GM12878 (cell line): ENCODE results near the gene GMCL2. TPM values are rescaled to one million over a fixed set of nuclear protein-coding genes. Genes with fewer than 3 reads are reported as not detected.

Experiments used
- ATAC-seq: fragments of 200-7000 bp; cut with Tn5 transposase; 3 replicates; pipeline ENCODE4 v1.9.1; 2020; ENCODE audit warnings: mild to moderate bottlenecking, moderate library complexity
- BruUV-seq: library from RNA; stranded (reverse); fragments of 400-500 nt; replicated peaks from 2 replicates; lab custom pipeline; 2021; lab: Mats Ljungman, UMichigan
- CTCF ChIA-PET: fragments of 300-600 bp; sonication (Branson Sonifier 250); formaldehyde crosslinking; extraction: SDS; loops from one replicate; lab custom pipeline; 2021; ENCODE audit warnings: inconsistent platforms; lab: Yijun Ruan, JAX
- POLR2A ChIA-PET: fragments of 350-600 bp; formaldehyde crosslinking; extraction: SDS; loops from one replicate; lab custom pipeline; 2021; ENCODE audit warnings: inconsistent platforms; lab: Charles Lee
- RAD21 ChIA-PET: fragments of 300-600 bp; sonication (Branson Sonifier 250); formaldehyde crosslinking; loops from one replicate; lab custom pipeline; 2023; ENCODE audit warnings: antibody characterized with exemption; ENCODE audit not compliant: unreplicated experiment; lab: Charles Lee
- SMC1A ChIA-PET: fragments of 300-600 bp; sonication (Branson Sonifier 250); formaldehyde crosslinking; loops from one replicate; lab custom pipeline; 2023; ENCODE audit not compliant: unreplicated experiment, uncharacterized antibody; lab: Charles Lee
- DNase-seq: peaks from one replicate; pipeline ENCODE4 v3.0.0-alpha.2; 2011; ENCODE audit warnings: low read depth, low spot score
- FAIRE-seq: peaks from 3 replicates; lab custom pipeline; 2011; peaks lifted over from hg19 to GRCh38; lab: Jason Lieb, UNC
- H2AFZ ChIP-seq: 2 replicates; pipeline ENCODE4 v1.6.0; 2011; ENCODE audit warnings: low read depth, low read length, control low read depth; ENCODE audit not compliant: control insufficient read depth
- H3K27ac ChIP-seq: 2 replicates; pipeline ENCODE4 v1.5.1; 2011; ENCODE audit warnings: control low read depth; ENCODE audit not compliant: control insufficient read depth, insufficient read depth
- H3K27me3 ChIP-seq, 2 experiments: replicated peaks in 1 of 2; 2 replicates each; pipeline versions ENCODE4 v1.6.0 to v1.6.1; 2011; ENCODE audit warnings: low read length in 1 of 2; ENCODE audit not compliant: control insufficient read depth in 2 of 2, insufficient read depth in 2 of 2
- H3K36me3 ChIP-seq, 2 experiments: 2 replicates each; pipeline ENCODE4 v1.5.1; 2011; ENCODE audit warnings: low read length in 1 of 2; ENCODE audit not compliant: control insufficient read depth in 2 of 2, insufficient read depth in 2 of 2
- H3K4me1 ChIP-seq: 2 replicates; pipeline ENCODE4 v1.6.1; 2011; ENCODE audit warnings: mild to moderate bottlenecking, low read length, moderate library complexity, mixed read lengths; ENCODE audit not compliant: control insufficient read depth, insufficient read depth
- H3K4me2 ChIP-seq: 2 replicates; pipeline ENCODE4 v1.6.0; 2011; ENCODE audit warnings: control low read depth; ENCODE audit not compliant: control insufficient read depth, insufficient read depth
- H3K4me3 ChIP-seq: fragments of 200-600 bp; sonication (generic); 2 replicates; pipeline ENCODE4 v1.5.1; 2016
- H3K79me2 ChIP-seq: 2 replicates; pipeline ENCODE4 v1.6.0; 2011; ENCODE audit warnings: low read length; ENCODE audit not compliant: control insufficient read depth, insufficient read depth
- H3K9ac ChIP-seq: 2 replicates; pipeline ENCODE4 v1.8.0; 2011; ENCODE audit warnings: low read length, control low read depth, mixed read lengths; ENCODE audit not compliant: control insufficient read depth, insufficient read depth
- H3K9me3 ChIP-seq: replicated peaks from 3 replicates; pipeline ENCODE4 v1.5.1; 2011; ENCODE audit warnings: mild to moderate bottlenecking, low read length; ENCODE audit not compliant: control insufficient read depth, insufficient read depth
- H4K20me1 ChIP-seq: 2 replicates; pipeline ENCODE4 v1.6.0; 2011; ENCODE audit not compliant: control insufficient read depth, insufficient read depth
- BCL11A ChIP-seq: IDR thresholded peaks from 2 replicates; pipeline ENCODE4 v1.6.1; 2011; ENCODE audit warnings: low read depth, low read length
- CBX3 ChIP-seq: fragments of 200-600 bp; sonication (generic); IDR thresholded peaks from 2 replicates; pipeline ENCODE4 v1.6.1; 2016; ENCODE audit warnings: low read depth, borderline replicate concordance
- FOXM1 ChIP-seq: IDR thresholded peaks from 2 replicates; pipeline ENCODE4 v1.6.1; 2012; ENCODE audit warnings: low read depth, mild to moderate bottlenecking, inconsistent platforms, low read length, moderate library complexity
- GATAD2B ChIP-seq: fragments of 450-650 bp; conservative IDR thresholded peaks from 2 replicates; pipeline ENCODE4 v1.6.1; 2017; ENCODE audit warnings: low read depth, mild to moderate bottlenecking, moderate library complexity
- HCFC1 ChIP-seq: fragments of 150-350 bp; IDR thresholded peaks from 2 replicates; pipeline ENCODE4 v1.6.1; 2014; ENCODE audit warnings: low read length
- IRF4 ChIP-seq: IDR thresholded peaks from 2 replicates; pipeline ENCODE4 v1.6.1; 2011; ENCODE audit warnings: low read depth, low read length
- LARP7 ChIP-seq: fragments of 450-650 bp; IDR thresholded peaks from 2 replicates; pipeline ENCODE4 v1.6.1; 2017; ENCODE audit warnings: mild to moderate bottlenecking
- POLR2A ChIP-seq: IDR thresholded peaks from 2 replicates; pipeline ENCODE4 v1.6.1; 2011; ENCODE audit warnings: low read depth, mild to moderate bottlenecking, low read length
- SIN3A ChIP-seq: IDR thresholded peaks from 2 replicates; pipeline ENCODE4 v1.6.1; 2012; ENCODE audit warnings: low read depth, low read length, improper control_type of control experiment
- SP1 ChIP-seq: IDR thresholded peaks from one replicate; pipeline ENCODE4 v1.6.1; 2011; ENCODE audit warnings: low read depth, low read length
- SREBF2 ChIP-seq: IDR thresholded peaks from 2 replicates; pipeline ENCODE4 v1.6.1; 2012; ENCODE audit warnings: mild to moderate bottlenecking, low read length
- SRF ChIP-seq, 2 experiments: IDR thresholded peaks; 2 replicates each; pipeline ENCODE4 v1.6.1; 2011; ENCODE audit warnings: low read depth in 2 of 2, low read length in 2 of 2, mild to moderate bottlenecking in 1 of 2, moderate library complexity in 1 of 2
- ZBTB4 ChIP-seq: fragments of 450-650 bp; formaldehyde crosslinking; IDR thresholded peaks from 2 replicates; pipeline ENCODE4 v1.4.0; 2022; ENCODE audit warnings: mild to moderate bottlenecking, moderate library complexity
- WGBS: methylation state at CpG from one replicate; pipeline ENCODE4 v1.1.6; 2016; ENCODE audit warnings: low lambda C conversion rate; ENCODE audit not compliant: insufficient replicate concordance, insufficient coverage; ENCODE audit errors: missing lambda C conversion rate; 5-methylcytosine and 5-hydroxymethylcytosine counted together
- in situ Hi-C: fragments of 300-500 bp; cut with MboI; formaldehyde crosslinking; loops from 9 replicates; pipeline ENCODE4 v1.14.3; 2018; ENCODE audit warnings: mixed read lengths
- intact Hi-C: fragments of 100-400 bp; cut with micrococcal nuclease; formaldehyde crosslinking; loops from one replicate; pipeline ENCODE4 v1.14.2; 2022; ENCODE audit not compliant: unreplicated experiment
- polyA plus RNA-seq, 11 experiments: library from polyadenylated mRNA; depleted of rRNA in 4 of 11; unstranded in 6 of 11; stranded (reverse) in 5 of 11; fragments of >200 nt; fragmentation: Nextera tagmentation in 4 of 11; fragmentation: Illumina TruSeq in 1 of 11; extraction: Ambion mirVana in 4 of 11; extraction: Trizol in 1 of 11; gene quantifications; 1 replicate in 1 of 11; 2 replicates in 10 of 11; pipeline versions ENCODE4 v1.2.1 to v1.2.3, GENCODE V29; 2011 to 2016; ENCODE audit warnings: inconsistent platforms in 2 of 11, missing spikeins in 2 of 11, low read depth in 1 of 11
- total RNA-seq, 4 experiments: library from RNA; depleted of rRNA in 3 of 4; stranded (reverse); fragments of >200 nt in 3 of 4; fragmentation: Illumina TruSeq in 1 of 4; extraction: Trizol in 1 of 4; gene quantifications; 2 replicates each; pipeline versions ENCODE4 v1.2.1 to v1.2.3, GENCODE V29; 2013 to 2021
- TF ChIP-seq, protein P1 (sequence below): fragments of 450-650 bp; IDR thresholded peaks from 2 replicates; pipeline ENCODE4 v1.6.1; 2016; ENCODE audit warnings: mild to moderate bottlenecking
- TF ChIP-seq, protein P2 (sequence below): IDR thresholded peaks from 2 replicates; pipeline ENCODE4 v1.6.1; 2012; ENCODE audit warnings: low read depth, low read length, improper control_type of control experiment
- TF ChIP-seq, protein P3 (sequence below): IDR thresholded peaks from 2 replicates; pipeline ENCODE4 v1.6.1; 2011; ENCODE audit warnings: low read depth, mild to moderate bottlenecking, low read length, moderate library complexity, borderline replicate concordance; ENCODE audit errors: extremely low read depth
- TF ChIP-seq, protein P4 (sequence below): IDR thresholded peaks from 2 replicates; pipeline ENCODE4 v1.6.1; 2012; ENCODE audit warnings: low read length, inconsistent platforms

The GMCL2 gene
- total and polyA plus RNA-seq, 10 of the 15 experiments (the other 5 are each of a cell fraction or from before 2014, with no cell fraction given) = 0.07 TPM; not detected in 9

GRCh38 chr5:178163772-178164735 lies 23.1 kb downstream of the GMCL2 start:
- RAD21 ChIA-PET = interaction anchor here (3.0 kb wide), 1 partner anchor 88 kb away, joined by 18 read pairs; no protein-coding TSS in a partner anchor
- no peaks in the 10 kb centered on the region for H3K27me3 ChIP-seq
- no TSS peak for BruUV-seq
- peak overlapping the region; percentile 88 for H3K4me2 ChIP-seq
- no peaks in the 10 kb centered on the region for H3K36me3 ChIP-seq
- POLR2A ChIA-PET = no interaction called here
- intact Hi-C loops = loop anchor here (1.0 kb wide), 1 partner anchor 88 kb away; no protein-coding TSS in a partner anchor
- no peaks in the 10 kb centered on the region for H3K79me2 ChIP-seq
- no peak overlapping the region for H3K9ac ChIP-seq
- no peak overlapping the region for H3K27ac ChIP-seq
- 15% methylated on average over 30 of the region's 33 CpGs for WGBS
- in situ Hi-C loops = loop anchor here (10.0 kb wide), 1 partner anchor 559 kb away; the partner anchor contains the start of gene B4GALT7
- no peaks in the 10 kb centered on the region for H3K4me1 ChIP-seq
- peak; percentile 95 for FAIRE-seq
- H2AFZ ChIP-seq = peak overlapping the region; percentile 42; the same call in 1 of the 2 replicates
- SMC1A ChIA-PET = interaction anchor here (2.4 to 2.6 kb wide), 2 partner anchors 86 to 89 kb away, joined by 10 to 11 read pairs; no protein-coding TSS in a partner anchor
- H3K4me3 ChIP-seq = no peak overlapping the region
- CTCF ChIA-PET = interaction anchor here (0.7 to 4.0 kb wide), 4 partner anchors 9 to 88 kb away, joined by 3 to 35 read pairs (median 3); no protein-coding TSS in a partner anchor
- DNase-seq = peak; percentile 34
- peak; percentile 98 for ATAC-seq
- no peaks in the 10 kb centered on the region for H4K20me1 ChIP-seq
- no peaks in the 10 kb centered on the region for H3K9me3 ChIP-seq
- TF ChIP-seq ZBTB4 (CRISPR knock-in tag) = no peak
- TF ChIP-seq, protein P1, sequence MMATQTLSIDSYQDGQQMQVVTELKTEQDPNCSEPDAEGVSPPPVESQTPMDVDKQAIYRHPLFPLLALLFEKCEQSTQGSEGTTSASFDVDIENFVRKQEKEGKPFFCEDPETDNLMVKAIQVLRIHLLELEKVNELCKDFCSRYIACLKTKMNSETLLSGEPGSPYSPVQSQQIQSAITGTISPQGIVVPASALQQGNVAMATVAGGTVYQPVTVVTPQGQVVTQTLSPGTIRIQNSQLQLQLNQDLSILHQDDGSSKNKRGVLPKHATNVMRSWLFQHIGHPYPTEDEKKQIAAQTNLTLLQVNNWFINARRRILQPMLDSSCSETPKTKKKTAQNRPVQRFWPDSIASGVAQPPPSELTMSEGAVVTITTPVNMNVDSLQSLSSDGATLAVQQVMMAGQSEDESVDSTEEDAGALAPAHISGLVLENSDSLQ = peak; percentile 65; the same call in 1 of the 2 replicates
- TF ChIP-seq IRF4 = peak; percentile 56; the same call in 1 of the 2 replicates
- TF ChIP-seq BCL11A = no peak
- TF ChIP-seq POLR2A = no peak
- TF ChIP-seq SREBF2 = no peak
- peak; percentile 58 for TF ChIP-seq SP1
- TF ChIP-seq, protein P2, sequence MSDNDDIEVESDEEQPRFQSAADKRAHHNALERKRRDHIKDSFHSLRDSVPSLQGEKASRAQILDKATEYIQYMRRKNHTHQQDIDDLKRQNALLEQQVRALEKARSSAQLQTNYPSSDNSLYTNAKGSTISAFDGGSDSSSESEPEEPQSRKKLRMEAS = peak; percentile 68; the same call in 1 of the 2 replicates
- TF ChIP-seq, protein P3, sequence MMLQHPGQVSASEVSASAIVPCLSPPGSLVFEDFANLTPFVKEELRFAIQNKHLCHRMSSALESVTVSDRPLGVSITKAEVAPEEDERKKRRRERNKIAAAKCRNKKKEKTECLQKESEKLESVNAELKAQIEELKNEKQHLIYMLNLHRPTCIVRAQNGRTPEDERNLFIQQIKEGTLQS = no peak
- TF ChIP-seq SIN3A = no peak
- no peak for TF ChIP-seq FOXM1
- no peak for TF ChIP-seq HCFC1
- TF ChIP-seq SRF (IDR thresholded peaks at IDR 0.05; ENCODE audit: low read depth in 2 of 2, low read length in 2 of 2) = no peak
- 0 out of 2 replicates have a peak, but pooled peaks have one; percentile 29 for TF ChIP-seq LARP7
- no peak for TF ChIP-seq GATAD2B
- no peak for TF ChIP-seq CBX3
- TF ChIP-seq, protein P4, sequence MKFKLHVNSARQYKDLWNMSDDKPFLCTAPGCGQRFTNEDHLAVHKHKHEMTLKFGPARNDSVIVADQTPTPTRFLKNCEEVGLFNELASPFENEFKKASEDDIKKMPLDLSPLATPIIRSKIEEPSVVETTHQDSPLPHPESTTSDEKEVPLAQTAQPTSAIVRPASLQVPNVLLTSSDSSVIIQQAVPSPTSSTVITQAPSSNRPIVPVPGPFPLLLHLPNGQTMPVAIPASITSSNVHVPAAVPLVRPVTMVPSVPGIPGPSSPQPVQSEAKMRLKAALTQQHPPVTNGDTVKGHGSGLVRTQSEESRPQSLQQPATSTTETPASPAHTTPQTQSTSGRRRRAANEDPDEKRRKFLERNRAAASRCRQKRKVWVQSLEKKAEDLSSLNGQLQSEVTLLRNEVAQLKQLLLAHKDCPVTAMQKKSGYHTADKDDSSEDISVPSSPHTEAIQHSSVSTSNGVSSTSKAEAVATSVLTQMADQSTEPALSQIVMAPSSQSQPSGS = no peak
